Activated CD8-positive, alpha-beta T cell treated with anti-CD3 and anti-CD28 coated beads for 36 hours (primary cell): ENCODE measurements around the gene NUP188. TPM values are rescaled to one million over a fixed set of nuclear protein-coding genes. Genes with fewer than 3 reads are reported as not detected.

Experiments used
- ATAC-seq: fragments of 200-7000 bp; cut with Tn5 transposase; one replicate; pipeline ENCODE4 v1.10.0; 2021; ENCODE audit warnings: mild to moderate bottlenecking, moderate library complexity
- CTCF ChIA-PET: fragments of 350-600 bp; sonication (Branson Sonifier 250); formaldehyde crosslinking; loops from one replicate; lab custom pipeline; 2021; ENCODE audit warnings: antibody characterized with exemption; lab: Charles Lee
- POLR2A ChIA-PET: fragments of 350-600 bp; sonication (Branson Sonifier 250); formaldehyde crosslinking; loops from one replicate; lab custom pipeline; 2021; ENCODE audit warnings: antibody characterized with exemption; lab: Charles Lee
- DNase-seq: peaks from one replicate; pipeline ENCODE4 v3.0.0-alpha.2; 2020
- H3K27ac Mint-ChIP-seq: one replicate; pipeline ENCODE4 v1.8.0; 2021; ENCODE audit warnings: mild to moderate bottlenecking, mixed read lengths
- H3K27me3 Mint-ChIP-seq: one replicate; pipeline ENCODE4 v1.8.0; 2021; ENCODE audit warnings: mixed read lengths
- H3K36me3 Mint-ChIP-seq: one replicate; pipeline ENCODE4 v1.8.0; 2021; ENCODE audit warnings: low read depth, mixed read lengths
- H3K4me1 Mint-ChIP-seq: one replicate; pipeline ENCODE4 v1.8.0; 2021; ENCODE audit warnings: low read depth, mixed read lengths
- H3K4me3 Mint-ChIP-seq: one replicate; pipeline ENCODE4 v1.8.0; 2021; ENCODE audit warnings: mild to moderate bottlenecking, moderate library complexity, mixed read lengths
- H3K9me3 Mint-ChIP-seq: one replicate; pipeline ENCODE4 v1.8.0; 2021; ENCODE audit warnings: mixed read lengths
- intact Hi-C: fragments of 100-400 bp; cut with micrococcal nuclease; formaldehyde crosslinking; loops from one replicate; pipeline ENCODE4 v1.10.0; 2022
- total RNA-seq, 2 experiments: library from RNA; stranded (reverse); gene quantifications; one replicate each; pipeline ENCODE4 v1.2.3, GENCODE V29; 2021
- TF ChIP-seq, protein P1 (sequence below): fragments of 200-600 bp; IDR thresholded peaks from one replicate; pipeline ENCODE4 v1.8.0; 2022; ENCODE audit warnings: antibody characterized with exemption, mild to moderate bottlenecking

Gene NUP188
- total RNA-seq, 2 experiments from 2014 or later = 96.2 to 110 TPM

- Mint-ChIP-seq H3K27me3 (no peaks in the 10 kb centered on the region), H3K9me3 (no peaks in the 10 kb centered on the region), H3K27ac (no peak overlapping the region), H3K36me3 (peaks cover 1% of the 10 kb centered on the region), H3K4me3 (no peak overlapping the region), H3K4me1 (peaks cover 10% of the 10 kb centered on the region)
- DNase-seq (peak; percentile 53), ATAC-seq (peak; percentile 88)
- ChIA-PET CTCF (interaction anchor here (8.4 kb wide), 1 partner anchor 60 kb away, joined by 157 read pairs; no protein-coding TSS in a partner anchor), POLR2A (interaction anchor here (0.9 to 1.6 kb wide), 3 partner anchors 21 to 103 kb away, joined by 3 to 5 read pairs (median 3); partner anchors contain the start of genes KYAT1 and LRRC8A)
- TF ChIP-seq, protein P1, sequence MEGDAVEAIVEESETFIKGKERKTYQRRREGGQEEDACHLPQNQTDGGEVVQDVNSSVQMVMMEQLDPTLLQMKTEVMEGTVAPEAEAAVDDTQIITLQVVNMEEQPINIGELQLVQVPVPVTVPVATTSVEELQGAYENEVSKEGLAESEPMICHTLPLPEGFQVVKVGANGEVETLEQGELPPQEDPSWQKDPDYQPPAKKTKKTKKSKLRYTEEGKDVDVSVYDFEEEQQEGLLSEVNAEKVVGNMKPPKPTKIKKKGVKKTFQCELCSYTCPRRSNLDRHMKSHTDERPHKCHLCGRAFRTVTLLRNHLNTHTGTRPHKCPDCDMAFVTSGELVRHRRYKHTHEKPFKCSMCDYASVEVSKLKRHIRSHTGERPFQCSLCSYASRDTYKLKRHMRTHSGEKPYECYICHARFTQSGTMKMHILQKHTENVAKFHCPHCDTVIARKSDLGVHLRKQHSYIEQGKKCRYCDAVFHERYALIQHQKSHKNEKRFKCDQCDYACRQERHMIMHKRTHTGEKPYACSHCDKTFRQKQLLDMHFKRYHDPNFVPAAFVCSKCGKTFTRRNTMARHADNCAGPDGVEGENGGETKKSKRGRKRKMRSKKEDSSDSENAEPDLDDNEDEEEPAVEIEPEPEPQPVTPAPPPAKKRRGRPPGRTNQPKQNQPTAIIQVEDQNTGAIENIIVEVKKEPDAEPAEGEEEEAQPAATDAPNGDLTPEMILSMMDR = no peak
- intact Hi-C loops = no loop called here
Measured at GRCh38 chr9:128921881-128922763, 25.4 kb upstream of the NUP188 start.

- ChIA-PET CTCF (interaction anchor here (1.9 to 8.4 kb wide), 3 partner anchors 13 to 62 kb away, joined by 7 to 157 read pairs (median 87); partner anchors contain the start of genes KYAT1 and LRRC8A), POLR2A (interaction anchor here (0.6 to 1.6 kb wide), 3 partner anchors 42 to 199 kb away, joined by 3 to 5 read pairs (median 4); partner anchors contain the start of genes KYAT1, LRRC8A and ZDHHC12)
- TF ChIP-seq, protein P1 = no peak
- peaks cover 10% of the 10 kb centered on the region for H3K4me1 Mint-ChIP-seq
- ATAC-seq (no peak), DNase-seq (no peak)
- no peaks in the 10 kb centered on the region for H3K27me3 Mint-ChIP-seq
- H3K27ac Mint-ChIP-seq = no peak overlapping the region
- H3K9me3 Mint-ChIP-seq = no peaks in the 10 kb centered on the region
- intact Hi-C loops = no loop called here
- no peak overlapping the region for H3K4me3 Mint-ChIP-seq
- no peaks in the 10 kb centered on the region for H3K36me3 Mint-ChIP-seq
Measured at GRCh38 chr9:128923493-128923883, 24.0 kb upstream of the NUP188 start.

- CTCF ChIA-PET = interaction anchor here (0.7 to 8.4 kb wide), 42 partner anchors 9 to 508 kb away, joined by 3 to 157 read pairs (median 4); partner anchors contain the start of genes CERCAM, ENDOG, KYAT1 and LRRC8A
- POLR2A ChIA-PET = interaction anchor here (0.7 to 1.3 kb wide), 3 partner anchors 9 to 78 kb away, joined by 3 to 5 read pairs (median 3); no protein-coding TSS in a partner anchor
- no peaks in the 10 kb centered on the region for H3K27me3 Mint-ChIP-seq
- peak; percentile 92 for ATAC-seq
- H3K9me3 Mint-ChIP-seq = no peaks in the 10 kb centered on the region
- intact Hi-C loops = loop anchor here (1.0 to 5.0 kb wide), 2 partner anchors 46 to 65 kb away; partner anchors contain the start of genes KYAT1 and LRRC8A
- peak; percentile 61 for DNase-seq
- H3K36me3 Mint-ChIP-seq = no peaks in the 10 kb centered on the region
- no peak overlapping the region for H3K4me3 Mint-ChIP-seq
- TF ChIP-seq, protein P1 = peak; percentile 95
- no peak overlapping the region for H3K27ac Mint-ChIP-seq
- peaks cover 2% of the 10 kb centered on the region for H3K4me1 Mint-ChIP-seq
Measured at GRCh38 chr9:128927731-128928411, 19.6 kb upstream of the NUP188 start.

DNA sequence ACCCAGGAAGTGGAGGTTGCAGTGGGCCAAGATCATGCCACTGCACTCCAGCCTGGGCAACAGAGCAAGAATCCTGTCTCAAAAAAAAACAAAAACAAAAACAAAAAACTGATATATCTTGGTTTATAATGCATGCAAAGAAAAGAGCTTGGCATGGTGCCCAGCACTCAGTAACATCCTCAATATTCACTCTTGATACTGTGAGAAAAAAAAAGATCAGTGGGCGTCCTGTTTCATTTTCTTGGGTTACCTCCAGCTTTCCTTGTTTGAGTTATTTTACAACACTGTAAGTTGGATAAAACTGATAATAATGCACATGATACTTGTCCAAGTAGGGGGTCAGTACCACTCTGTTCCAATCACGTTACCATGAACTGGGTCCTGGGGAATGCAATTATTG, 18.9 kb upstream of the NUP188 start:
- no peak for ATAC-seq
- Mint-ChIP-seq H3K4me1 (peaks cover 2% of the 10 kb centered on the region), H3K4me3 (no peak overlapping the region), H3K9me3 (no peaks in the 10 kb centered on the region), H3K36me3 (no peaks in the 10 kb centered on the region), H3K27me3 (no peaks in the 10 kb centered on the region), H3K27ac (no peak overlapping the region)
- intact Hi-C loops = loop anchor here (1.0 to 5.0 kb wide), 2 partner anchors 46 to 65 kb away; partner anchors contain the start of genes KYAT1 and LRRC8A
- DNase-seq = no peak
- ChIA-PET CTCF (interaction anchor here (0.7 to 8.4 kb wide), 38 partner anchors 8 to 508 kb away, joined by 3 to 157 read pairs (median 6); partner anchors contain the start of genes CERCAM, ENDOG, KYAT1 and LRRC8A), POLR2A (interaction anchor here (0.7 to 1.3 kb wide), 4 partner anchors 8 to 77 kb away, joined by 3 to 5 read pairs (median 4); no protein-coding TSS in a partner anchor)
- TF ChIP-seq, protein P1 = no peak
